Osteoblast (primary cell): Measurements from ENCODE around the gene RIC8B. TPM values are rescaled to one million over a fixed set of nuclear protein-coding genes. Genes with fewer than 3 reads are reported as not detected.

Experiments
- DNase-seq: peaks from one replicate; pipeline ENCODE4 v3.0.0; 2011; ENCODE audit warnings: low spot score, mixed read lengths; ENCODE audit not compliant: insufficient read length; ENCODE audit errors: missing footprints
- H2AFZ ChIP-seq: 2 replicates; pipeline ENCODE4 v1.6.0; 2011; ENCODE audit warnings: mild to moderate bottlenecking, low read length
- H3K27ac ChIP-seq: 2 replicates; pipeline ENCODE4 v1.5.1; 2011; ENCODE audit warnings: mild to moderate bottlenecking, low read depth, low read length, moderate library complexity
- H3K27me3 ChIP-seq: 2 replicates; pipeline ENCODE4 v1.6.0; 2012; ENCODE audit warnings: mild to moderate bottlenecking, control low read depth, inconsistent platforms, low read length, moderate library complexity; ENCODE audit not compliant: insufficient read depth
- H3K36me3 ChIP-seq: 2 replicates; pipeline ENCODE4 v1.5.1; 2011; ENCODE audit warnings: mild to moderate bottlenecking, low read length, control low read depth, moderate library complexity; ENCODE audit not compliant: insufficient read depth
- H3K4me1 ChIP-seq: 2 replicates; pipeline ENCODE4 v1.5.1; 2011; ENCODE audit warnings: mild to moderate bottlenecking, low read length, control low read depth, moderate library complexity; ENCODE audit not compliant: insufficient read depth
- H3K4me2 ChIP-seq: 2 replicates; pipeline ENCODE4 v1.6.0; 2011; ENCODE audit warnings: mild to moderate bottlenecking, low read length; ENCODE audit not compliant: insufficient read depth
- H3K4me3 ChIP-seq: fragments of 200-600 bp; sonication (generic); 3 replicates; pipeline ENCODE4 v1.5.1; 2012; ENCODE audit warnings: mild to moderate bottlenecking, low read length, inconsistent platforms; ENCODE audit not compliant: insufficient read depth
- H3K79me2 ChIP-seq: 2 replicates; pipeline ENCODE4 v1.6.0; 2012; ENCODE audit warnings: mild to moderate bottlenecking, low read length, control low read depth, inconsistent platforms; ENCODE audit not compliant: insufficient read depth
- H3K9me3 ChIP-seq: 2 replicates; pipeline ENCODE4 v1.5.1; 2011; ENCODE audit warnings: low read depth, low read length, control low read depth
- H4K20me1 ChIP-seq: 2 replicates; pipeline ENCODE4 v1.6.0; 2012; ENCODE audit warnings: mild to moderate bottlenecking, low read length, control low read depth; ENCODE audit not compliant: insufficient read depth
- CTCF ChIP-seq: IDR thresholded peaks from 2 replicates; pipeline ENCODE4 v1.5.1; 2011; ENCODE audit warnings: mild to moderate bottlenecking, low read depth, low read length, moderate library complexity; ENCODE audit errors: extremely low read depth
- total RNA-seq: library from RNA; depleted of rRNA; stranded (reverse); fragments of >200 nt; gene quantifications from 2 replicates; pipeline ENCODE4 v1.2.3, GENCODE V29; 2012

The RIC8B gene
- total RNA-seq, 1 donor, result 13.4 TPM

GRCh38 chr12:106889326-106889725, 114.8 kb downstream of the RIC8B start:
- Histone ChIP-seq H3K9me3 (no peaks in the 10 kb centered on the region), H3K79me2 (no peaks in the 10 kb centered on the region), H3K4me1 (no peaks in the 10 kb centered on the region), H3K27me3 (no peaks in the 10 kb centered on the region), H3K4me3 (no peak overlapping the region), H3K27ac (no peak overlapping the region), H3K36me3 (peaks cover 10% of the 10 kb centered on the region), H4K20me1 (no peaks in the 10 kb centered on the region), H2AFZ (no peak overlapping the region), H3K4me2 (no peak overlapping the region)
- no peak for DNase-seq
- TF ChIP-seq CTCF, result no peak

DNA sequence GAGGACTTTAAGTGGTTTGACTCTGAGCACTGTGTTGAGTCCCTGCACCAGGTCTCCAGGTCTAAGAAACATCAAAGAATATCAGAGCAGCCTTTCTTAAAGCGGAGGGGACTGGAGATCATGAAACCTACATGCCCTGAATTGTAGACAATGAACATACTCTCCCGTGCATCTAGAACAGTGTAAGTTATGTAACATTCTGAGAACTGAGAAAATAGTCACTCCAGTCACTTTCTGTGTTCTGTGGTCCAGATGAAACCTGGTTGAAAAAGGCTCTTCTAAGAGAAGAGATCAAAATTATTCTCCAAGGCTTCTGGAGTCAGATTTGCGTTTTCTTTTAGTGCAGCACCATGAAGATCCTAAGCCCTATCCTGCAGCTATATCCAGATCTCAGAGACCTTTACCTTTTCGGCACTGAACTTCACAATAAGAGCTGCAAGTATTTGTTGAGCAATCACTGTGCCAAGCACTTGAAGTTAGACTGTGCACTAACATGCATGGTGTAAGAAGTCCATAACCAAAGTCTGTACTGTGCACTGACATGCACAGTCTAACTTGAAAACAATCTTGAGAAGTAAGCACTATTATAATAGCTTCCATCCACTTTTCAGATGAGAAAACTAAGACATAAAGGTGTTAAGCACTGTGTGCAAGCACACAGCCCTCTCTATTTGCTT, 115.6 kb downstream of the RIC8B start:
- no peak for DNase-seq
- no peaks in the 10 kb centered on the region for H3K9me3 ChIP-seq
- no peak for TF ChIP-seq CTCF

GRCh38 chr12:106892075-106892474, 117.6 kb downstream of the RIC8B start:
- Histone ChIP-seq H3K4me2 (no peak overlapping the region), H3K27ac (no peak overlapping the region), H3K79me2 (no peaks in the 10 kb centered on the region), H4K20me1 (no peaks in the 10 kb centered on the region), H3K4me3 (no peak overlapping the region), H3K4me1 (no peaks in the 10 kb centered on the region), H2AFZ (no peak overlapping the region), H3K9me3 (no peaks in the 10 kb centered on the region), H3K27me3 (no peaks in the 10 kb centered on the region), H3K36me3 (no peaks in the 10 kb centered on the region)
- TF ChIP-seq CTCF, result no peak
- no peak for DNase-seq

More for the DNA sequence above, 115.6 kb downstream of the RIC8B start:
- Histone ChIP-seq H3K79me2 (no peaks in the 10 kb centered on the region), H3K27me3 (no peaks in the 10 kb centered on the region), H2AFZ (no peak overlapping the region), H3K27ac (no peak overlapping the region), H4K20me1 (no peaks in the 10 kb centered on the region), H3K4me2 (no peak overlapping the region), H3K36me3 (peaks cover 10% of the 10 kb centered on the region), H3K4me3 (no peak overlapping the region), H3K4me1 (no peaks in the 10 kb centered on the region)

DNA sequence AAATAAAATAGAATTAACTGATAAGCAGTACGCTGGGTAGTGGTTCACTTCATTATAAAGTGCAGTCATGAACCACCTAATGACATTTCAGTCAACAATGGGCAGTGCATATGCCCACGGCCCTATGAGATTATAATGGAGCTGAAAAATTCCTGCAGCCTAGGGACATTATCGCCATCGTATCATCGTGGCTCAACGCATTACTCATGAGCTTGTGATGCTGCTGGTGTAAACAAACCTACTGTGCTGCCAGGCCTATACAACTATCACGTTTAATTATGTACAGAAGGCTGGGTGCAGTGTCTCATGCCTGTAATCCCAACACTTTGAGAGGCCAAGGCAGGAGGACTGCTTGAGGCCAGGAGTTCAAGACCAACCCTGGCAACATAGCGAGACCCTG, 119.0 kb downstream of the RIC8B start:
- H3K4me2 ChIP-seq, result no peak overlapping the region
- no peaks in the 10 kb centered on the region for H3K4me1 ChIP-seq
- H3K27me3 ChIP-seq, result no peaks in the 10 kb centered on the region
- DNase-seq, result peak; percentile 29
- no peak overlapping the region for H2AFZ ChIP-seq
- no peaks in the 10 kb centered on the region for H3K79me2 ChIP-seq
- H3K4me3 ChIP-seq, result no peak overlapping the region
- H3K9me3 ChIP-seq, result no peaks in the 10 kb centered on the region
- H4K20me1 ChIP-seq, result no peaks in the 10 kb centered on the region
- no peak for TF ChIP-seq CTCF
- no peak overlapping the region for H3K27ac ChIP-seq
- H3K36me3 ChIP-seq, result no peaks in the 10 kb centered on the region
